ENCODE measurements around the gene PCBP3.

DNA sequence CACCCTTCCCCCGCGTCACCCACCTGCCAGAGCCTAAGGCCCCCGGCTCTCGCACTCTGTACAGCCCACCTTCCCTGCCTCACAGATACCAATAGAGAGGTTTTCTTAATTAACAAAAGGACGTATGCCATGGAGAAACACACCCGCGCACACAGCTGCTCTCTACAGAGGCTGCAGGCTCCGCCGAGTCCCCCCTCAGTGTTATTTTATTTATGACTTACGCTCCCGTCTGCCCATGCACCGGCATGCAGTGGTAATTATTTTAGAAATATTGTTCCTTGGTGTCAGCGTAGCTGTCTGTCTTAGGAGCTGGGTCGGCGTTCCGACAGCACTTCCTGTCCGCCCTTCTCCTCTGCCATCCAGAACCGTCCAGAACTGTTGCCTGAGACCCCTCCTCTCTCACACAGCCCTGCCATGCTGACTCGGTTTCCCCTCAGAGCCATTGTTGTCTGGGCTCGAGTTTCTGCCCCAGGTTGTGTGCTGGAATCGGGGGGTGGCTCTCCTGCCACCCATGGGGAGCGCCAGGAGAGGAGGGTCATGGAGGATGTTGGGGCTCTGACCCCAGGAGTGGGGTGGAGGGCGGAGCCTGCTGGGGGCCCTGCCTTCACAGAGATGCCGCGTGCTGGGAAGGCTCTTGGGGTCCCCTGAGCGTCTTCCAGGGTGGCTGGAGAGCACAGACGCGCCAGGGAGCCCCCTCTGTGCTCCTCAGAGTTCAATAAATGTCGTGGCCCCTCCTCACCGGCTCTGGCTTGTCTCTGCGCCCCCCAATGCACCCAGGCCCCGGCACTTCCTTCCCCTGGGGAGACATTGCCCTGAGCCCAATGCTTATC, 298.4 kb downstream of the PCBP3 start:
- TF ChIP-seq, protein P1, sequence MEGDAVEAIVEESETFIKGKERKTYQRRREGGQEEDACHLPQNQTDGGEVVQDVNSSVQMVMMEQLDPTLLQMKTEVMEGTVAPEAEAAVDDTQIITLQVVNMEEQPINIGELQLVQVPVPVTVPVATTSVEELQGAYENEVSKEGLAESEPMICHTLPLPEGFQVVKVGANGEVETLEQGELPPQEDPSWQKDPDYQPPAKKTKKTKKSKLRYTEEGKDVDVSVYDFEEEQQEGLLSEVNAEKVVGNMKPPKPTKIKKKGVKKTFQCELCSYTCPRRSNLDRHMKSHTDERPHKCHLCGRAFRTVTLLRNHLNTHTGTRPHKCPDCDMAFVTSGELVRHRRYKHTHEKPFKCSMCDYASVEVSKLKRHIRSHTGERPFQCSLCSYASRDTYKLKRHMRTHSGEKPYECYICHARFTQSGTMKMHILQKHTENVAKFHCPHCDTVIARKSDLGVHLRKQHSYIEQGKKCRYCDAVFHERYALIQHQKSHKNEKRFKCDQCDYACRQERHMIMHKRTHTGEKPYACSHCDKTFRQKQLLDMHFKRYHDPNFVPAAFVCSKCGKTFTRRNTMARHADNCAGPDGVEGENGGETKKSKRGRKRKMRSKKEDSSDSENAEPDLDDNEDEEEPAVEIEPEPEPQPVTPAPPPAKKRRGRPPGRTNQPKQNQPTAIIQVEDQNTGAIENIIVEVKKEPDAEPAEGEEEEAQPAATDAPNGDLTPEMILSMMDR (IDR thresholded peaks at IDR 0.05; ENCODE audit: low read depth, low read length) = no peak
- TF ChIP-seq POLR2A (IDR thresholded peaks at IDR 0.05; ENCODE audit: extremely low read depth, insufficient read length) = no peak
- TF ChIP-seq, protein P2, sequence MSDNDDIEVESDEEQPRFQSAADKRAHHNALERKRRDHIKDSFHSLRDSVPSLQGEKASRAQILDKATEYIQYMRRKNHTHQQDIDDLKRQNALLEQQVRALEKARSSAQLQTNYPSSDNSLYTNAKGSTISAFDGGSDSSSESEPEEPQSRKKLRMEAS (IDR thresholded peaks at IDR 0.05; ENCODE audit: low read depth, low read length) = no peak
